ENCODE measurements around the gene INTS11.
A peak's percentile ranks its signal among the peaks of the same experiment; 100 is the strongest.
"Not testable (repeated sequence)": the region's sequence is repeated elsewhere in the genome, so short reads cannot be mapped to it uniquely, and the experiment has no call there.

INTS11 gene

GRCh38 chr1:1324524-1325287, at the start of gene INTS11, which contains the start of gene CPTP:
INTS11 (minus strand) TSS chr1:1324660; CDS start chr1:1324608, 52 bp downstream.
CPTP (plus strand) TSS chr1:1324802; CDS start chr1:1326911, 2,109 bp downstream.
- peak; percentile 95 for DNase-seq (ENCODE audit: low read depth, low spot score)

GRCh38 chr1:1373815-1374588, 49.5 kb upstream of the INTS11 start:
- no peak for DNase-seq (ENCODE audit: low read depth, low spot score)

- no peak for DNase-seq (ENCODE audit: low read depth, low spot score)
These were observed 48.8 kb upstream of the INTS11 start for GRCh38 chr1:1373051-1373814.

GRCh38 chr1:1371746-1372711, 47.6 kb upstream of the INTS11 start:
- DNase-seq (ENCODE audit: low read depth, low spot score) = peak; percentile 58

GRCh38 chr1:1371364-1371745, 46.9 kb upstream of the INTS11 start:
- no peak for DNase-seq (ENCODE audit: low read depth, low spot score)

GRCh38 chr1:1370771-1371300, 46.4 kb upstream of the INTS11 start:
- DNase-seq (ENCODE audit: low read depth, low spot score) = no peak

GRCh38 chr1:1370094-1370493, 45.6 kb upstream of the INTS11 start:
- DNase-seq (ENCODE audit: low read depth, low spot score) = not testable (repeated sequence)

GRCh38 chr1:1367315-1367714, 42.9 kb upstream of the INTS11 start:
- DNase-seq (ENCODE audit: low read depth, low spot score) = no peak

GRCh38 chr1:1366699-1367066, 42.2 kb upstream of the INTS11 start:
- DNase-seq (ENCODE audit: low read depth, low spot score) = no peak

GRCh38 chr1:1365875-1366698, 41.6 kb upstream of the INTS11 start:
- no peak for DNase-seq (ENCODE audit: low read depth, low spot score)

- DNase-seq (ENCODE audit: low read depth, low spot score) = no peak
These were observed 39.8 kb upstream of the INTS11 start for GRCh38 chr1:1364266-1364665.

GRCh38 chr1:1361982-1362423, 37.5 kb upstream of the INTS11 start:
- no peak for DNase-seq (ENCODE audit: low read depth, low spot score)

- DNase-seq (ENCODE audit: low read depth, low spot score) = no peak
These were observed 36.9 kb upstream of the INTS11 start for GRCh38 chr1:1361233-1361981.

GRCh38 chr1:1360506-1361169, 36.2 kb upstream of the INTS11 start:
- DNase-seq (ENCODE audit: low read depth, low spot score) = no peak

- DNase-seq (ENCODE audit: low read depth, low spot score) = no peak
These were observed 35.4 kb upstream of the INTS11 start for GRCh38 chr1:1359664-1360468.

GRCh38 chr1:1359308-1359663, 34.8 kb upstream of the INTS11 start:
- DNase-seq (ENCODE audit: low read depth, low spot score) = no peak

GRCh38 chr1:1358433-1359271, 34.2 kb upstream of the INTS11 start, which contains the start of gene MXRA8:
MXRA8 (minus strand) TSS chr1:1358555; CDS start chr1:1358504, 51 bp downstream.
- no peak for DNase-seq (ENCODE audit: low read depth, low spot score)
